Kidney (tissue), 14 donors: ENCODE results near the gene MYLK4. TPM values are rescaled to one million over a fixed set of nuclear protein-coding genes. Genes with fewer than 3 reads are reported as not detected.
"Not testable (repeated sequence)": the region's sequence is repeated elsewhere in the genome, so short reads cannot be mapped to it uniquely, and the experiment has no call there.

ENCODE experiments used
- DNase-seq, 5 donors: peaks; one replicate each; pipeline ENCODE4 v3.0.0-alpha.2; 2013 to 2020
- FAIRE-seq: peaks from 2 replicates; lab custom pipeline; 2012; peaks lifted over from hg19 to GRCh38; lab: Jason Lieb, UNC
- H3K27ac ChIP-seq, 2 donors: one replicate each; pipeline ENCODE4 v1.7.0; 2013; ENCODE audit warnings: low read depth in 2 of 2, low read length in 2 of 2, inconsistent platforms in 1 of 2
- H3K27me3 ChIP-seq: one replicate; pipeline ENCODE4 v1.7.1; 2013; ENCODE audit warnings: low read length, inconsistent platforms; ENCODE audit not compliant: control insufficient read depth, insufficient read depth
- H3K36me3 ChIP-seq, 3 donors: one replicate each; pipeline versions ENCODE4 v1.7.0 to v1.7.1; 2013; ENCODE audit warnings: low read length in 3 of 3, control low read depth in 1 of 3, inconsistent platforms in 1 of 3; ENCODE audit not compliant: insufficient read depth in 3 of 3, control insufficient read depth in 2 of 3
- H3K4me1 ChIP-seq, 3 donors: one replicate each; pipeline versions ENCODE4 v1.7.0 to v1.7.1; 2013; ENCODE audit warnings: low read length in 3 of 3, inconsistent platforms in 1 of 3, low read depth in 1 of 3; ENCODE audit not compliant: control insufficient read depth in 2 of 3, insufficient read depth in 2 of 3
- H3K4me3 ChIP-seq, 3 donors: one replicate each; pipeline versions ENCODE4 v1.7.0 to v1.8.1; 2013; ENCODE audit warnings: low read length in 3 of 3, control low read depth in 1 of 3, inconsistent platforms in 1 of 3
- H3K9ac ChIP-seq, 3 donors: one replicate each; pipeline versions ENCODE4 v1.7.0 to v1.7.1; 2013; ENCODE audit warnings: low read length in 3 of 3, control low read depth in 1 of 3, inconsistent platforms in 1 of 3
- H3K9me3 ChIP-seq, 3 donors: one replicate each; pipeline versions ENCODE4 v1.7.0 to v1.7.1; 2013; ENCODE audit warnings: low read length in 3 of 3, control low read depth in 1 of 3, inconsistent platforms in 1 of 3; ENCODE audit not compliant: control insufficient read depth in 2 of 3, insufficient read depth in 1 of 3
- intact Hi-C: fragments of 100-400 bp; cut with DNase I; formaldehyde crosslinking; loops from one replicate; pipeline ENCODE4 v1.11.1; 2022
- polyA plus RNA-seq: library from polyadenylated mRNA; stranded (reverse); fragments of 350-450 nt; fragmentation: Illumina TruSeq; extraction: RNeasy Lipid Tissue Mini Kit (QIAGEN cat#74804); gene quantifications from one replicate; pipeline ENCODE4 v1.2.3, GENCODE V29; 2014; ENCODE audit warnings: low read depth, low replicate concordance; ENCODE audit not compliant: insufficient read depth
- total RNA-seq: library from RNA; stranded (reverse); fragmentation: NEBNext Ultra II Directional; extraction: Animal tissue kit (Norgen Biotek cat#: 25700); gene quantifications from one replicate; pipeline ENCODE4 v1.2.1, GENCODE V29; 2021
- TF ChIP-seq, protein P1 (sequence below): IDR thresholded peaks from 3 replicates; pipeline ENCODE4 v1.5.1; 2012; ENCODE audit warnings: mild to moderate bottlenecking, moderate library complexity, borderline replicate concordance; ENCODE audit not compliant: insufficient read depth; ENCODE audit errors: extremely low read depth
- donor health status: control.
- donor health status: control.
- donor health status: control.
- donor health status: control.
- donor health status: control.
- donor health status: DM: yes; HTN: yes; CAD: no.
- donor health status: Normal renal cell carcinoma (clear cell type).

MYLK4 gene
- total and polyA plus RNA-seq, 2 donors from 2014 or later = 1.1 to 1.3 TPM

DNA sequence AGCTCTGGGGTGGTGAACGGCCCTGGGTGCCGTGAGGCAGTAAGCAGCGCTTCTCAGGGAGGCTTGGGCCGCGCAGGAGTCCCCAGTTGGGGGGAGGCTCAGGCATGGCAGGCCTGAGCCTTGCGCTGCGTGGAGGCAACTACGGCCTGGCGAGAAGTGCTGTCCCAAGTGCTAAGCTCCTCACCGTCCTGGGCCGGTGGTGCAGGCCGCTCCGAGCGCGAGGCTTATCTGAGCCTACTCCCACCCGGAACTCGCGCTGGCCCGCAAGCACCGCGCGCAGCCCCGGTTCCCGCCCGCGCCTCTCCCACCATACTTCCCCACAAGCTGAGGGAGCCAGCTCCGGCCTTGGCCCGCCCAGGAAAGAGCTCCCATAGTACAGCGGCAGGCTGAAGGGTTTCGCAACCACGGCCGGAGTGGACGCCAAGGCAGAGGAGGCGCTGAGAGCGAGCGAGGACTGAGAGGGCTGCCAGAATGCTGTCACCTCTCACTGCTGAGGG, 12.7 kb upstream of the MYLK4 start:
- DNase-seq (peak in 2 of 5 donors; percentile 71 to 87), FAIRE-seq (no peak)
- H3K9me3 ChIP-seq = no peaks in the 10 kb centered on the region
- TF ChIP-seq, protein P1, sequence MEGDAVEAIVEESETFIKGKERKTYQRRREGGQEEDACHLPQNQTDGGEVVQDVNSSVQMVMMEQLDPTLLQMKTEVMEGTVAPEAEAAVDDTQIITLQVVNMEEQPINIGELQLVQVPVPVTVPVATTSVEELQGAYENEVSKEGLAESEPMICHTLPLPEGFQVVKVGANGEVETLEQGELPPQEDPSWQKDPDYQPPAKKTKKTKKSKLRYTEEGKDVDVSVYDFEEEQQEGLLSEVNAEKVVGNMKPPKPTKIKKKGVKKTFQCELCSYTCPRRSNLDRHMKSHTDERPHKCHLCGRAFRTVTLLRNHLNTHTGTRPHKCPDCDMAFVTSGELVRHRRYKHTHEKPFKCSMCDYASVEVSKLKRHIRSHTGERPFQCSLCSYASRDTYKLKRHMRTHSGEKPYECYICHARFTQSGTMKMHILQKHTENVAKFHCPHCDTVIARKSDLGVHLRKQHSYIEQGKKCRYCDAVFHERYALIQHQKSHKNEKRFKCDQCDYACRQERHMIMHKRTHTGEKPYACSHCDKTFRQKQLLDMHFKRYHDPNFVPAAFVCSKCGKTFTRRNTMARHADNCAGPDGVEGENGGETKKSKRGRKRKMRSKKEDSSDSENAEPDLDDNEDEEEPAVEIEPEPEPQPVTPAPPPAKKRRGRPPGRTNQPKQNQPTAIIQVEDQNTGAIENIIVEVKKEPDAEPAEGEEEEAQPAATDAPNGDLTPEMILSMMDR = no peak
- no peaks in the 10 kb centered on the region for H3K36me3 ChIP-seq
- intact Hi-C loops = no loop called here
- H3K9ac ChIP-seq = no peak overlapping the region
- peak overlapping the region; percentile 13 to 58 for H3K27ac ChIP-seq
- peaks cover 3 to 13% (median 3%) of the 10 kb centered on the region in 3 donors for H3K4me1 ChIP-seq
- no peaks in the 10 kb centered on the region for H3K27me3 ChIP-seq
- peak overlapping the region in 2 of 3 donors; percentile 47 to 74 for H3K4me3 ChIP-seq

- DNase-seq, FAIRE-seq, H3K4me1 ChIP-seq, H3K9me3 ChIP-seq, H3K36me3 ChIP-seq, H3K27ac ChIP-seq, intact Hi-C loops, H3K9ac ChIP-seq, H3K27me3 ChIP-seq: not testable (repeated sequence)
- peak overlapping the region in 2 of 3 donors; percentile 14 to 74 for H3K4me3 ChIP-seq
These were observed 12.1 kb upstream of the MYLK4 start for GRCh38 chr6:2762868-2763267.

GRCh38 chr6:2760882-2761842, 10.4 kb upstream of the MYLK4 start:
- Histone ChIP-seq H3K36me3 (no peaks in the 10 kb centered on the region), H3K4me3 (no peak overlapping the region), H3K27ac (no peak overlapping the region), H3K27me3 (no peaks in the 10 kb centered on the region), H3K9ac (no peak overlapping the region), H3K9me3 (no peaks in the 10 kb centered on the region), H3K4me1 (peaks cover 0 to 9% (median 0%) of the 10 kb centered on the region in 3 donors)
- TF ChIP-seq, protein P1 = peak; percentile 5
- DNase-seq = no peak
- FAIRE-seq = no peak
- intact Hi-C loops = no loop called here

DNA sequence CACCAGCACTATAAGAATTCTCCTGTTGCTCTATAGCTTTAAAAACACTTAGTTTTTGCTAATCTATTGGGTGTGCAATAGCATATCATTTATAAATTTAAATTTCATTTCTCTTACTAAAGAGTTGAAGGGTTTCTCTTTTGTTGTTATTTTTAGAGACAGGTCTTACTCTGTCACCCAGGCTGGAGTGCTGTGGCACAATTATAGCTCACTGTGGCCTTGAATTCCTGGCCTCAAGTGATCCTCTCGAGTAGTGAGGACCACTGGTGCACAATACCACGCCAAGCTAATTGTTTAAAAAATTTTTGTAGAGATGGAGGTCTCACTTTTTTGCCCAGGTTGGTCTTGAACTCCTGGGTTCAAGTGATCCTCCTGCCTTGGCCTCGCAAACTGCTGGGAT, 8.3 kb upstream of the MYLK4 start:
- Histone ChIP-seq H3K9ac (no peak overlapping the region), H3K27me3 (no peaks in the 10 kb centered on the region), H3K27ac (no peak overlapping the region), H3K36me3 (no peaks in the 10 kb centered on the region), H3K4me1 (peaks cover 0 to 9% (median 0%) of the 10 kb centered on the region in 3 donors), H3K9me3 (no peaks in the 10 kb centered on the region), H3K4me3 (no peak overlapping the region)
- intact Hi-C loops = no loop called here
- DNase-seq = no peak
- no peak for FAIRE-seq
- TF ChIP-seq, protein P1 = no peak
